ENCODE data around the gene GPR143.

Gene GPR143

DNA sequence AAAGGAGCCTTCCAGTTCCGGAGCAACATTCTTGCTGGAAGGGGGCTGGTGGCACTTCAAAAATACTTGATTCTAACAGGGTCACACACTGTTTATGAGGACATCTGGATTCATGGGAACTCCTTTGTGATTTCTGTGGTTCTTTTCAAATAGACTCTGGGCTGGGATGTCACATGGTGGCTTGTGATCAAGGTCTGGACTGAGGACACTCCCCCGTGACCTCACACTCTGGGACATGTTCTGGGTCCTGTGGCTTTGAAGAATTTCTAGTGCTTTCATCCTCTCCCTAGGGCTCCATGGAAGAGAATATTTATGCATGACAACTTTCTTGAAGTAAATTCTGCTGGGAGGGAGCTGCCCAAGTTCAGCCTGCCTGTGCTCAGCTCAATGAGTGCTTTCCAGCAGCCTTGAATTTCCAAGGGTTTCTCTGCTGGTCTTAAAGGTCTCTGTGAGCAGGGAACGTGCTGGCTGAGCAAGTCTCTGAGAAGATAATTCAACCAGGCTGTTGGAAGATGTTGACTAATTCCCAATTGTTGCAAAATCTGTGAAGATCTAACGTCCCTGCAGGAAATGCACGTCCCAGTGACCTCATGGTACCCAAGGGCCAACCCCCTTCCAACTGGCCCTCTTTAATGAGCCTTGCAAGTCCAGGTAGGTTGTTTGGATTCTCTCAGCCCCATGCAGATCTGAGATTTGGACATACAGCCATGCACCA lies 36.3 kb downstream of the GPR143 start:
- DNase-seq, result no peak
- no peak overlapping the region for H3K4me3 ChIP-seq (ENCODE audit: low read depth, low read length)
- H3K9me3 ChIP-seq, result no peaks in the 10 kb centered on the region
- no peaks in the 10 kb centered on the region for H3K36me3 ChIP-seq
- no peaks in the 10 kb centered on the region for H3K4me1 ChIP-seq
- H3K27me3 ChIP-seq, result no peaks in the 10 kb centered on the region
- TF ChIP-seq CTCF (IDR thresholded peaks at IDR 0.05; ENCODE audit: low read depth, low read length), result no peak

GRCh38 chrX:9728261-9728660 lies 37.4 kb downstream of the GPR143 start:
- Histone ChIP-seq H3K36me3 (no peaks in the 10 kb centered on the region), H3K4me3 (ENCODE audit: low read depth, low read length) (no peak overlapping the region), H3K4me1 (no peaks in the 10 kb centered on the region), H3K27me3 (no peaks in the 10 kb centered on the region), H3K9me3 (no peaks in the 10 kb centered on the region)
- TF ChIP-seq CTCF (IDR thresholded peaks at IDR 0.05; ENCODE audit: low read depth, low read length), result no peak
- no peak for DNase-seq

DNA sequence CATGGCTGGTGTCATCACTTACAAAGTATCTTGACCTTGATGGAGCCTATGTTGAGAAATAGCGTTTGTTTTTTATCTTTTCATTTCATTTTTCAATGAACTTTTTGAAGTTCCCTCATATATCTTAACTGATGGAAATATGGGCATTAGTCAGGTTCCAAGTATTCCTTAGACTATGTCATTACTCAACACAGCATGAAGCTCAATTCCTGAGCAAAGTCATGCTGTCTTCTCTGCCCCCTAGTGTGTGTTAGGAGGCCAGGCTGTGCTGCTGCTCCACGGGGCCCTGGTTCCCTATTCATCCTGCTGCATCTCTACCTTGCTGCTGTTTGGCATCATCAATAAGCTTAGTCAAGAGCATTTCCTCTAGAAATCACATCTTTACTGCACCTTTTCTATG lies 40.9 kb downstream of the GPR143 start:
- Histone ChIP-seq H3K4me3 (ENCODE audit: low read depth, low read length) (no peak overlapping the region), H3K9me3 (no peaks in the 10 kb centered on the region), H3K36me3 (no peaks in the 10 kb centered on the region), H3K4me1 (no peaks in the 10 kb centered on the region), H3K27me3 (no peaks in the 10 kb centered on the region)
- no peak for DNase-seq
- no peak for TF ChIP-seq CTCF (IDR thresholded peaks at IDR 0.05; ENCODE audit: low read depth, low read length)

DNA sequence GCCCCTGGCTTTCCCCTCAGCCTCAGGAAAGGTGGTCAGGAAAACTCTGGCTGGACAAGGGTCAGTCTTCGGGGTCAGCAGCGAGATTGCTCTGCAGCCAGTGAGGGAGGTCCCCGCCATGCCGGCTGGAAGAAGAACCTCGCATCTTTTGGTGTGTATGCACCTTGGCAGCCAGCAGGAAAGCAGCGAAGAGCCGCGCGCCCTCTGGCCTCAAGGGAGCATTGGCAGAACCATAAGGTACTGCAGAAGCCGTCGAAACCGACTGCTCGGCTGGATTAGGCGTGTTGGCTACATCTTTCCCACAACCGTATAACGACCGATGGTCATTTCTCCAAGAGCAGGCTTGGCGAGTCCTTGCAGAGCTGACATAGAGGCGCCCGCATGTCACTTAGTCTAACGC lies 48.3 kb downstream of the GPR143 start:
- TF ChIP-seq CTCF (IDR thresholded peaks at IDR 0.05; ENCODE audit: low read depth, low read length), result no peak
- Histone ChIP-seq H3K4me3 (ENCODE audit: low read depth, low read length) (no peak overlapping the region), H3K36me3 (peaks cover 3% of the 10 kb centered on the region; the same call in 1 of the 2 replicates), H3K27me3 (no peaks in the 10 kb centered on the region), H3K9me3 (no peaks in the 10 kb centered on the region), H3K4me1 (no peaks in the 10 kb centered on the region)
- no peak for DNase-seq

DNA sequence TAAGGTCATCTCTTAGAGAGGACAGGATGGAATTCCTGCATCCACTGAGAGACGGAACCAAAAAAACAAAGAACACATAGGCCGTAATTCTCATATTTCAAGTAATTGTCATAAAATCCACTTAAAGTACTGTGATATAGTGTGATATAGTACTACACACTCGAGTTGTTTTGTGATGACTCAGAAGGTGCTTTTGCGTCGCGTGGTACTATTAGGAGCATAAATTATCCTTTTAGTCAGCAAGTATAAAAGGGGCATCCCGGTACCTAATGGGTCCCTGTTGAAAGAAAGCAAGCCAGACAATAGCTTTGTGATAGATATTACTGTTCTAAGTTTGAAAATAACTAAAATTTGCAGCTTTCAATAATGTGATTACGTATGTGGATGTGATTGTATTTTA lies 55.3 kb downstream of the GPR143 start:
- H3K27me3 ChIP-seq, result no peaks in the 10 kb centered on the region
- H3K36me3 ChIP-seq, result peaks cover 19% of the 10 kb centered on the region
- no peak for TF ChIP-seq CTCF (IDR thresholded peaks at IDR 0.05; ENCODE audit: low read depth, low read length)
- H3K9me3 ChIP-seq, result no peaks in the 10 kb centered on the region
- H3K4me1 ChIP-seq, result no peaks in the 10 kb centered on the region
- DNase-seq, result no peak
- no peak overlapping the region for H3K4me3 ChIP-seq (ENCODE audit: low read depth, low read length)

- no peaks in the 10 kb centered on the region for H3K27me3 ChIP-seq
- no peaks in the 10 kb centered on the region for H3K4me1 ChIP-seq
- no peak overlapping the region for H3K4me3 ChIP-seq (ENCODE audit: low read depth, low read length)
- peak; percentile 74 for TF ChIP-seq CTCF (IDR thresholded peaks at IDR 0.05; ENCODE audit: low read depth, low read length)
- H3K9me3 ChIP-seq, result no peaks in the 10 kb centered on the region
- peak; percentile 69 for DNase-seq
- peaks cover 19% of the 10 kb centered on the region for H3K36me3 ChIP-seq
Measured at GRCh38 chrX:9708923-9709553, 56.6 kb downstream of the GPR143 start.

All from BE2C (cell line).